GM12873 (cell line): ENCODE results near the gene ERAS.

Source experiments
- TF ChIP-seq, protein P1 (sequence below): IDR thresholded peaks from 2 replicates; pipeline ENCODE4 v1.5.1; 2012; ENCODE audit warnings: low read depth, mild to moderate bottlenecking, moderate library complexity, low read length, control low read depth; ENCODE audit not compliant: insufficient read depth; ENCODE audit errors: missing control alignments

ERAS gene

DNA sequence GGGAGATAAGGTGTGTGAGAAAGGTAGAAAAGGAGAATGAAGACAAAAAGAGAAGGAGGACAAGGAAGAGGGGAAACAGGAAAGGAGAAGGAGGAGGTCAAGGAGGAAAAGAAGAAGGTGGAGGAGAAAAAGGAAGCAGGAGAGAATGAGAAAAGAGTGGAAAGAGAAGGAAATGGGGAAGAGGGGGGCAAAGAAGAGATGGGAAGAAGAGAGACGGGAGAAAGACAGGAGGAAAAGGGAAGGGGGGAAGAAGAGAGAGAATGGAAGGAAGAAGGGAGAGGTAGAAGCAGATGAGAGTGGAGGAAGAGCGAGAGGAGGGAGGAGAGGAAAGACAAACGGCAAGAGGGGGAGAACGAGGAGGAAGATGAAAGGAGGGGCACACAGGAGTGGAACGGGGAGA is 35.8 kb upstream of the ERAS start:
- TF ChIP-seq, protein P1, sequence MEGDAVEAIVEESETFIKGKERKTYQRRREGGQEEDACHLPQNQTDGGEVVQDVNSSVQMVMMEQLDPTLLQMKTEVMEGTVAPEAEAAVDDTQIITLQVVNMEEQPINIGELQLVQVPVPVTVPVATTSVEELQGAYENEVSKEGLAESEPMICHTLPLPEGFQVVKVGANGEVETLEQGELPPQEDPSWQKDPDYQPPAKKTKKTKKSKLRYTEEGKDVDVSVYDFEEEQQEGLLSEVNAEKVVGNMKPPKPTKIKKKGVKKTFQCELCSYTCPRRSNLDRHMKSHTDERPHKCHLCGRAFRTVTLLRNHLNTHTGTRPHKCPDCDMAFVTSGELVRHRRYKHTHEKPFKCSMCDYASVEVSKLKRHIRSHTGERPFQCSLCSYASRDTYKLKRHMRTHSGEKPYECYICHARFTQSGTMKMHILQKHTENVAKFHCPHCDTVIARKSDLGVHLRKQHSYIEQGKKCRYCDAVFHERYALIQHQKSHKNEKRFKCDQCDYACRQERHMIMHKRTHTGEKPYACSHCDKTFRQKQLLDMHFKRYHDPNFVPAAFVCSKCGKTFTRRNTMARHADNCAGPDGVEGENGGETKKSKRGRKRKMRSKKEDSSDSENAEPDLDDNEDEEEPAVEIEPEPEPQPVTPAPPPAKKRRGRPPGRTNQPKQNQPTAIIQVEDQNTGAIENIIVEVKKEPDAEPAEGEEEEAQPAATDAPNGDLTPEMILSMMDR: no peak

DNA sequence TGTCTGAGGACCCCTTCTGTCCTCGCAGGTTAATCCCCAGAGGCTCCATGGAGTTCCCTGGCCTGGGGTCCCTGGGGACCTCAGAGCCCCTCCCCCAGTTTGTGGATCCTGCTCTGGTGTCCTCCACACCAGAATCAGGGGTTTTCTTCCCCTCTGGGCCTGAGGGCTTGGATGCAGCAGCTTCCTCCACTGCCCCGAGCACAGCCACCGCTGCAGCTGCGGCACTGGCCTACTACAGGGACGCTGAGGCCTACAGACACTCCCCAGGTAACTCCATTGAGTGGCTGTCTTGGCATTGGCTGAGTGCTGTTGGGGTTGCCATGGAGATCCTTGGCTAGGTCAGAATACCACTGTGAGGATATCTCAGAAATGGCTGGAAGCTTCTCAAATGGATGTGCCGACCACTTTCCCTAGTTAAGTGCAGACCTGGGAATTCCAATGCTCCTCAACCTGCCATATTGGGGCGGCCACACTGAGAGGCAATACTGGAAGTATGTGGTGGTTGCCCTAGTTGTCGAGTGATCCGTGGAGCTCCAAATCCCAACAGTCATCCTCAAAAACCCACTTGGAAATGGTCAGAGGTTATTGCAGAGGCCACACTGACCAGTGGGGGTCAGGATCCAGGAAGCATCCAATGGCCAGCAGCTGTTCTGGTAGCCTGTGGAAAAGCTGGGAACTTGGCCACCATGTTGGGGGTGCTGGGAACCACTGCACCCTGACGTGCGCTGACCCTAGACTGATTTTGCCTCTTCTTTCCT is 35.1 kb upstream of the ERAS start:
- TF ChIP-seq, protein P1: no peak

DNA sequence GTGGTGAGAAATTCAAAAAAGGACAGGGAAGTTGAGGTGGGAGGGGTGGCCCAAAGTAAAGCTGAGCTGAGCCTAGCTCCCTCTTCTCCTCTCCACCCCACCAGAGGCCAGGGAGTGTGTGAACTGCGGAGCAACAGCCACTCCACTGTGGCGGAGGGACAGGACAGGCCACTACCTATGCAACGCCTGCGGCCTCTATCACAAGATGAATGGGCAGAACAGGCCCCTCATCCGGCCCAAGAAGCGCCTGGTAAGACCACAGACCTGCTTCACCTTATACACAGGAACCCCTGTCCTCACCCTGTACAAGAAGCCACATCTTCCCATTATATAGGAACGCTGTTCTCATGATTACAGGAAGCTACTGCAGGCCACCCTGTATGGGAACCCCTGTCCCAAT is 34.1 kb upstream of the ERAS start:
- TF ChIP-seq, protein P1: no peak

DNA sequence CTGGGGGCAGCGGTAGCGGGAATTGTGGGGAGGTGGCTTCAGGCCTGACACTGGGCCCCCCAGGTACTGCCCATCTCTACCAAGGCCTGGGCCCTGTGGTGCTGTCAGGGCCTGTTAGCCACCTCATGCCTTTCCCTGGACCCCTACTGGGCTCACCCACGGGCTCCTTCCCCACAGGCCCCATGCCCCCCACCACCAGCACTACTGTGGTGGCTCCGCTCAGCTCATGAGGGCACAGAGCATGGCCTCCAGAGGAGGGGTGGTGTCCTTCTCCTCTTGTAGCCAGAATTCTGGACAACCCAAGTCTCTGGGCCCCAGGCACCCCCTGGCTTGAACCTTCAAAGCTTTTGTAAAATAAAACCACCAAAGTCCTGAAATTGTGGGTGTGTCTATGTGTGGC is 32.4 kb upstream of the ERAS start:
- TF ChIP-seq, protein P1: no peak

DNA sequence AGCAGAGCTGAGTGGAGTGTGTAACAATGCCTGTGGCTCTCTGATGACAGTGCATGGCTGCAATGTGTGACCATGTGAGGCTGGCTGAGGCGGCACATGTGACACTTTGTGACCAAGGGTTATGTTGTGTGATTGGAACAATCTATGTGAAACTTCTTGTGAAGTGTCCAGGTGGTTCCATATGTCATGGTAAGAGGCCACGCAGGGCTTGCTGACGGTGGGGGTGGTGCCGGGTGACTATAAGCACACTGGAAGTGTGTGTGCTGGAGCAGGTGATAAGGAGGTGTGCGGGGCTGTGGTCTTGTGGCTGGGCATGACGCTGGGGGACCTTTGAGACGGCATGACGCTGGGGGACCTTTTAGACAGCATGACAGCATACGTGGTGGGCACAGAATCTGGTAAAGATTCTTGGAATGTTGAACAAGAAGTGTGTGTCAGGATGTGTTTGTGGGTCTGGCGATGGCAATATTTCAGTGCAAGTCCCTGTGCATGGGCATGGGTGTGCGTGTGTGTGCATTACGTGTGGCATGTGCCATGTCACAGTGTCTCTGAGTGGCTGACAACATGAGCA is 31.9 kb upstream of the ERAS start:
- TF ChIP-seq, protein P1: no peak

DNA sequence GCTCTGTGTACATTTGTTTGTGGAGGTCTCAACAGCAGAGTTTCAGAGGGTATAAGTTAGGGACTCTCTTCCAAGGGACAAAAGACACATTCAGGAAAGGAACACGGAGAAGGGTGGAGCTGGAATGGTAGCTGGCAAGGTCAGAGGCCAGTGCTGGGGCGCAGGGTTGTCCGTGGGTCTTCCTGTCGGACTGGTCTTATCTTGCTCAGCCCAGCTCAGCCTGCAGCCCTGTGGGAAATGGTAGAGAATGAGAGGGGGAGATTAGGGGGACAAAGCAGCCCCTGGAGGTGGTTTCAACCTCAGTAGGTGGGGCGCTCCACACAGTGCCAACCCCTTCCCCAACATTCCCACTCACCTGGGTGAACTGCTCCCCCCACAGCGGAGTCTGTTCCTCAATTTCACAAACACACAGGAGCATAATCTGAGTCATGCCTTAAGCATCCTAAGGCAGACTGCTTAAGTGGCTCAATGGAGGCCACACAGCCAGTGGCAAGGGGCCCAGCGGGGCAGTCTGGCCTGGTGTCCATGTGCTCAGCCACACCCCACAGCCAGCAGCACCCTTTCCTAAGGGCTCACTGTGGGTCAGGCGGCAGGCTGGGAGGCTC is 31.3 kb upstream of the ERAS start:
- TF ChIP-seq, protein P1: no peak

DNA sequence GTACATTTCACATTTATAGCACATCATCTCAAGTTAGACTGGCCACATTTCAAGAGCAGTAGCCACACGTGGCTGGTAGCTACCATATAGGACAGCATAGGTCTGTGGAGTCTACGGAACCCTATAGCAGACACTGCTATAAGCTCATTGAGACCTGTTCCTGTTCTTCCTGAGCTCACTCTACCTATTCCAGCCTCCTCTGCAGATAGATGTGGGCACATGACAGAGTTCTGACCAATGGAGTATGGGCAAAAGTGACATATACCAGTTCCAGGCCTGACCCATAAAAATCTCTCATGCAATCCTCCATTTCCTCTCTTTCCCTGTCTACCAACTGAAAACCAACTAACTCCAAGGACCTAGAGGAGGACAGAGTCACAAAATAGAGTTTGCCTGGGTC is 28.0 kb upstream of the ERAS start:
- TF ChIP-seq, protein P1: no peak
